HG03520 (cell line): ENCODE measurements around the gene CACNG4.

Experiments
- ATAC-seq: cut with Tn5 transposase; IDR thresholded peaks from one replicate; pipeline ENCODE4 v1.9.1; 2021; ENCODE audit warnings: mild to moderate bottlenecking, moderate library complexity; ENCODE audit not compliant: unreplicated experiment

CACNG4 gene

DNA sequence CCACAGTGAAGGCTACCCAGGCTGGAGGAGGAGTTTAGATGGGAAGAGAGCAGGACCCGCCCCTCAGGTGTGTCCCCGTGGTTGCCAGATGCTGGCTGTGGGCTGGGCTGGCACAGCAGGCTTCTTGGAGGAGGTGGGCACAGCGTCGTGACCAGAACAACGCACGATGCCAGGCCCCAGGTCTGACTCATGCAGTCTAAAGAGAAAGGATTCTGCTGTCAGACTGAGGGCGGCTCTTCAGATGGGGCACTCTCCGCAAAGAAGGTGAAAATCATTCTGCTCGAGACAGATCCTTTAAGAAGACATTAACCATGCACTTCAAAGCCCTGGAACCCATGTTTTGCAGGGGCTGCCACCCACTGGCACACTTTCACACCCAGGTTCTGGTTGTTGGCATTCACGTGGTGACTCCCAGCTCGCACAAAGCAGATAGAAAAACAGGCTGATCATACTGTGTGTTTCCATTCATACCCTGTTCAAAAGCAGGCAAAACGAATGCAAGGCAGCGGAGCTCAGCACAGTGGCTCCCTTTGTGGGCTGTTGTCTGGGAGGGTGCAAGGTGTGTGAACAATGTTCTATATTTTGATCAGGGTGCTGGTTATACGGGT, 19.0 kb downstream of the CACNG4 start:
- ATAC-seq, result no peak

DNA sequence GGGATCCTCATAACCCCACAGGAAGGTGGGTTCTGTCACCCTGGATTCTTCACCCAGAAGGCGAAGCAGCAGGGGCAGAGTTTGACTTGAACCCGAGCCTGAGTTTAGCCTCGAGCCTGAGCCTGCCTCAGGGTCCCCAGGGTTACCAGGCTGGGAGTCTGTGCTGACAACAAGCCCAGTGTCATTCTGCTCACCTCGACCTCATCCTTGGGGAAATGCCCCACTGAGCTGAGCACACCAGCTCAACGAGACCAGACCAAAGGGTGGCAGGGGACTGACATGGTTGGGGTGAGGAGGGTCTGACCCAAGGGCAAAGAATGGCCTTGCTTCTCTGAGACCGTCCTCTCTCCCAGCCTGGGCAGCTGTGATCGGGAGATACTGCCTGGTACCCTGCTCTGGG, 20.2 kb downstream of the CACNG4 start:
- no peak for ATAC-seq

DNA sequence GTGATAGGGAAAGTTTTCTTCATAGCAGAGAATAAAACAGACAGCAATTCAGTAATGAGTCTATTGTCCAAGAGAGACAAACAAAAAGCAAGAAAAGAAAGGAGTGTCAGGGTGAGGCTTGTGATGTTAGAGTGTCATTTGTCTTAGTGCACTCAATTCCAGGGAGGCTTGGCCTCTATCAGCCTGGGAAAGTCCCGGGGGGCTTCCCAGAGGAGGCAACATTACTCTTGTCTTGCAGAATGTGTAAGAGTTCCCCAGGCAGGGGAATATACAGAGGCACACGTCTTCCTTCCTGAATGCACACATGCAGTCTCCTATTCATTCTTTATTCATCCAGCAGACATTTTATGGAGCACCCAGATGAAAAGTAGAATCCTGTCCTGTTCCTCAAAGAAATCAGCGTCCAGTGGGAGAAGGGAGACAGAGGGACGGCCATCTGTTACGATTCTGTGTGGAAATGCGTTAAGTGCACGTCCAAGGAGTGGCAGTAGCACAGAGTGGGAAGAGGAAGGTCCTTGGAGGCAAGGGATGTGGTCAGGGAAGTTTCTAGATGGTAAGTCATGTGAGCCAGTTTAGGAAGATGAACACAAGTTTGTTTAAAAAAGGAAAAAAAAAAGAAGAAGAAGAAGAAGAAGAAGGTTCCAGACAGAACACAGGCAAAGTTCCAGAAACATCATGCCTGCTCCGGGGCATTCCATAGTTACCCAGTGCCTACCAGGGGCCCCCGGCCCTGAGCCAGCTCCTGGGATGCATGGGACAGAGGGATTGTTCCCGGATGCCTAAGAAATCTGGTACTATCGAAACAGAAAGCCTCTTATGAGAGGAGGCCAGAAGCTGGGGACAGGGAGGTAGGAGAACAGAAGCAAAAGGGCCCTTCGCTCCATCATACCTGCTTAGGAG, 21.1 kb downstream of the CACNG4 start:
- ATAC-seq, result no peak

DNA sequence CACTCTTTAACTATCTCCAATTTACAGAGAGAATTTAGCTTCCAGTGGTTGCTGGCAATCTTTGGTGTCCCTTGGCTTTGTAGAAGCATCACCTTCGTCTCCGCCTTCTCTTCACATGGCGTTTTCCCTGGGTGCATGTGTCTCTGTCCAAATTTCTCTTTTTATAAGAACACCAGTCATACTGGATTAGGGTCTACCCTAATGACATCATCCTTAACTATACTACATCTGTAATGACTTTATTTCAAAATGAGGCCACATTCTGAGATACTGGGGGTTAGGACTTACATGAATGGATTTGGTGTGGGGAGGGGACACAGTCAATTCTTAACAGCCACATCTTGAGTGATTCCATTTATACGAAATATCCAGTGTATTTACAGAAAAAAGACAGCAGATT, 22.2 kb downstream of the CACNG4 start:
- no peak for ATAC-seq

DNA sequence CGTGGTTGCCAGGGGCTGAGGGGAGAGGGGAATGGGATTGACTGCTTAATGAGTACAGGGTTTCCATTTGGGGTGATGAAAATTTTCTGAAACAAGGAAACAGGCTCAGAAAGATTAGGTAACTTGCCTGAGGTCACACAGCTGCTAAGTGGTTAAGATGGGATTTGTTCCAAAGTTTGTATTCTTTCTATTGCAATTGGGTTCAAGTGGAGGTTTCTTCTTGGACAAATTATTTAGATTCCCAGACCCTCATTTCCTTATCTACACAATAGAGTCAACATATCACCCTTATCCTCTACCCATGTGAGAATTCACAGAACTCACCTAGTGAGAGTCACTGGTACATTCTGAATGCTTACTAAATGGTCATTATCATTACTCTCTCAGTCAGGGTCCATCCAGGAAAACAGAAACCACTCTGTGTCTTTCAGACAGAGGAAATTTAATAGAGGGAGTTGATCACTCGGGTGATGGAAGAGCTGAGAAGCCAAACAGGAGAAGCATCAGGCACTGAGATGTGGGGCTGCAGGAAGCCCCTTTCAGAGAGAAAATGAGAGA, 22.6 kb downstream of the CACNG4 start:
- no peak for ATAC-seq

DNA sequence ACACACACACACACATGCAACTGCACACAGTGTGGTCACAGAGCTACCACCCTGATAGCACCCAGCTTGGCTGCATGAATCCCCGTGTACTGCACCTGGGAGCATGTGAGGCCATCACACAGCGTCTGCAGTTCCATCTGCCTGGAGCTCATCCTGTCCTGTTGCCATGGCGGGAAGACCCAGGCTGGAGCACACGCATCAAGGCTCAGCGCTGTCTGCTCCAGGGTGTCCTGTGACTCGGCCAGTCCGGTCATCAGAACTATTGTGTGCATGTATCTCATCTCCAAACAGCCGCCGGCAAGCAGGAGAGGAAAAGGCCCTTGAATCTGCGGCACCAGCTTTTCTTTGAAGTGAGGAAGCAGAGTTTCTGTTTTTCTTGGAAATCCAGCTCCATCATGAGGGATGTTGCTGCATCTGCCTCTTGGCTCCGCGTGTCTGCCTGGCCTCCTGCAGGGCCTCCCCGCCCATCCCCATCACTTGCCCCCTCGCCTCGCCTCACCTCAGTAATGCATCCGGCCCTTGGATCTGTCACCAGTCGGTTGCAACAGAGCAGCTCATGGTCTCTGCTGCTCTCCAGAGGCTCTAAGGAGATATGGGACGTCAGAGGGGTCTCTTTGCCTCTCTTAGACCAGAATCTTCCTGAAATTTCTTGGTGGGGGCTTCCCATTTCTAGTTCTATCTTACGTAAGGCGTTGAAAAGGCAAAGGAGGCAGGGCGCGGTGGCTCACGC, 23.7 kb downstream of the CACNG4 start:
- no peak for ATAC-seq

DNA sequence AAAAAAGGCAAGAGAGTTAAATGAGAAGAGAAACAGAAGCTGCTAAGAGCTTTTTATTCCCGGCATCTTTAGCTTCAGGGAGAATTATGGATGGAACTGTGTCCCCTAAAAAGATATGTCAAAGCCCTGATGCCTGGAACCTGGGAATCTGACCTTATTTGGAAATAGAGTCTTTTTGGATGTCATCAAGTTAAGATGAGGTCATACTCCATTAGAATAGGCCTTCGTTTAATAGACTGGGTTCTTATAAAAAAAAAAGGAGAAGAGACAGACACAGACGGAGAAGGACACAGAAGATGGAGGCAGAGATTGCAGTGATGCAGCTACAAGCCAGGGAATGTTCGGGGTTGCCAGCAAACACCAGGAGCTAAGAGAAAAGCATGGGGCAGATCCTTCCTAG, 24.6 kb downstream of the CACNG4 start:
- ATAC-seq, result no peak

DNA sequence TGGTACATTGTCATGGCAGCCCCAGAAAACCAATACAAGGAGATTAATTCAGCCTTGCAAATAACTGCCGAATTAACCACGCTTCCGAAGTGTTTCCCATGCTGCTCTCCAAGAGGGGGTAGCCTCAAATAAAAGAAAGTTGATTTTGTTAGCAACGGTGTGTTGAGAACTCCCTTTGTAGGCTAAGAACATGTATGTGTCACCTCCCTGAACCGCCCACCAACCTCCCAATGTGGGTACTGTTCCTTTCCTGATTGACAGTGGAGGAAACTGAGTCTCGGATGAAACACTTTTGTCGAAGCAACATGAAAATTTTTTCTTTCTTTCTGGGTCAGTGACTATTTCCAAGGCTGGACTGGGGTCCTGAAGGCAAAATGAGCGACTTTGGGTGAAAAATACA, 25.1 kb downstream of the CACNG4 start:
- no peak for ATAC-seq

DNA sequence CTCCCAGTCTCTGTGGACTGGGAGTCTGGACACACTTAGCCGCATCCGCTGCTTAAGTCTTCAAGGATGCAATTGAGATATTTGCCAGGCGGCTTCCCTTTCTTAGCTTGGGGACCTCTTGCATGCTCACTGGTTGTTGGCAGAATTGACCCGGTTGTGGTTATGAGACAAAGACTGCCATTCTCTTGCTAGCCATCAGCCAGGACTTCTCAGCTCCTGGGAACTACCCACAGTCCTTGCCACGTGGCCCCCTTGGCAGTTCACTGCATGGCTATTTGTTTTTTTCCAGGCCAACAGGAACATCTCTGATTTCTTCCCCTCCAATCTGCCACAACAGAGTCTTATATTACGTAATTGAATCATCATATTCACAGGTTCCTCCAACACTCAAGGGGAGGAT, 25.5 kb downstream of the CACNG4 start:
- ATAC-seq, result no peak

DNA sequence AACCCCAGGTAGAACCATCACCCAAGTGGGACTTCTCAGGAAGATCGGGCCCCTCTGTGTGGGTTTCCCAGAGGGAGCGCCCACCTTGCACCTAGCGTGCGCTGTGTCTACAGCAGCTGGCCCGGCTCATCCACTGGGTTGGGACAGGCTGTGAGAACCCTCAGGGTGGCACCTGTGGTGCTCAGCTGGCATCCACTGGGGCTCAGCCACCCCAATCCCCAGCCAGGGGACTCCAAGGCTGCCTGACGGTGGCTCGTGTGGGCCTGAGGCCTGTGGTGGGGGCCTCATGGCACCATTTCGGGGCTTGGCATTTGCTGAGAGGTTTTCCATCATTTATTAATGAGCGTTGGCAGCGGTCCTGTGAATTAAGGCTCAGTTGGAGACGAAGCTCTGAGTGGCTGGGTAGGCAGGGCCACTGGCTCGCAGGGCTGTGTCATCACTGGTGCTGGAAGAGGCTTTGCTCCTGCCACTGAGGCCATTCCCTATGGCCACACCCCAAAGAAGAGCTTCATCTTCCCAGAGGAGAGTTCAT, 28.5 kb downstream of the CACNG4 start:
- no peak for ATAC-seq

DNA sequence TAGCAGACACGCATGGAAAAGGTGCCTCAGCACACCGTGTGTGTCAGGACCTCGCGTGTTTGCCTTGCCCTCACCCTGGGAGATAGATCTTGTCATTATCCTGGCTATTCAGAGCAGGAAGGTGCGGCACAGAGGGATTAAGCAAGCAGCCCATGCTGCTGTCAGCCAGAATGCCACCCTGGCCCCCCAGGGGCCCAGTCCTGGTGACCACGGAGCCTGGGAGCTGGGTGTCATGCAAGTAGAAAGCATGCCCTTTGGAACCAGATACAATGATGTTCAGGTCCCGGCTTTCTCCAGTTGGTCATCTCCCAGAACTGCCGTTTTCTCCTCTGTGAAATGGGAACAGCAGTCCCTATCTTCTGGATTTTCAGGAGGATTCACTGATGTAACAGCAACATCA, 29.9 kb downstream of the CACNG4 start:
- ATAC-seq, result no peak

DNA sequence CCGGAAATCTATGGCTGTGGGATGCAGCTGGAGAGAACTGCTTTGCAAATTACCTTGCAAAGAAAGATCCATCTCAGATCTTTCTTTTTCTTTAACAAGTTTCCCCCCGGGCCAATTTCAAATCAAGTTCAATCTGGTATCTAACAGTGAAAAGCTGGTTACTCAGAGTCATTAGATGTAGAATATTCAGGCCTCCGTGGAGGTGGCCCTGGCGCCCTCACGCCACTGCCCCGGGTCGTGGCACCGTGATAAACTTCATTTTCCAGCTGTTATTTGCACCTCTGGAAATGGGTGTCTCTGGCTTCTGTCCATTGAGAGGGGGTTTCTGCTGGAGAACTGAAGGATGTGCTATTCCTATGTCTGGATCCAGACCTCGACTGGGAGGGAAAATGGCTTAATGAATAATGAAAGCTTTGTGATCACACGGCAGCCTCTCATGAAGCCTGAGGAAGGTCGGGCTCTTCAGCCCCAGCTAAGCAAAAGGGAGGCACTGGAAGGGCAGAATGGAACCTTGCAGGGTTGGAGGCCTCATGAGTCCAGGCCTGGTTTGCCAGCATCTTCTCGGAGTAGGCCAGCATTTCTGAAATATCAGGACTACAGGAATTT, 30.5 kb downstream of the CACNG4 start:
- no peak for ATAC-seq

DNA sequence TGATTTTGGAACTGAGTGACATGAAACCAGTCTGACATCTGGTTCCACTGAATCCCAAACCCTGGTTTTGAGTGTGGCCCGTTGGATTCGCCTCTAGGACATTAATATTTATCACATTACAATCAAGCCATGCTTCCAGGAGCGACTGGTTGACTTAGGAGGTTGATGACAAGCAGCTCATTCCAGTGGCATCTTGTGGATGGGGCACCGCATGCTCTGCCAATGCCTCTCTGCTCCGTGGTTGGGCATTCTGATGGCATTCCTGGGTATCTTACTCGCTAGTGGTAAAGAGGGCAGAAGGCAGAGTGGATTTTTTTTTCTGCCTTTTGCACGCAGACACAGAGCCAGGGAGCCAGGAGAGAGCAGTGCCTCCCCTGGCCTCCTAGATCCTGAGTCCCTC, 31.4 kb downstream of the CACNG4 start:
- no peak for ATAC-seq

DNA sequence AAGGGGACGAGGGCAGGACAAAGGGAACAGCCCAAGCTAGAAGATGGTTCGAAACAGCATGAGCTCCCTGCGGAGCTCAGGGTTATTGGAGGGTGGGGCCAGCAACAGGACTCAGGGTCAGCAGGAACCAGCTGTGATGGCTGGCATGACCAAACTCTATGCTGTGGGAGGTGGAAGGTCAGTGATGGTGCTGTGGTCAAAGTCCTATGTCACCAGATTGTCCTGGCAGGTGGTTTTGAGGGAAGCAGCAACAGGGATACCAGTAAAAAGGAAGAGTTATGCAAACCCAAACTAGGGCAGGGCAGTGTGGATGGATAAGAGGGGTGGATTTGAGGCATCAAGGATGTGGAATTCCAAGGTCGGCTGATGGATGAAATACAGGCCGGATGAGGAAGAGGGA, 32.4 kb downstream of the CACNG4 start:
- ATAC-seq, result no peak

DNA sequence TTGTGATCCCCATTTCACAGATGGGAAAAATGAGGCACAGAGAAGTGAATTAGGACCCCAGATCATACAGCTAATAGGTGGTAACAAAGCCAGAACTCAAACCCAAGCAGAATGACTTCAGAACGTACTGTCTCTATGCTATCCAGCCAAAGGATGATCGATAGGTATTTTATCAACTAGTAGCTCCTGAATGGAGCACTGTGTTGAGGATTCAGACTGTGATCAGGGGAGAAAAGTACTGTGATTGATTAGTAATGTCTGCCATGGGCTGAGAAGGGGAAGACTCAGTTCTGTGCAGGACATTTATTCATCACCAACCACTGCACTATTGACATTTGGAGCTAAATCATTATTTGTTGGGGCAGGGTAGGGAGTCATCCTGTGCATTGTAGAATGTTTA, 38.7 kb downstream of the CACNG4 start:
- no peak for ATAC-seq

DNA sequence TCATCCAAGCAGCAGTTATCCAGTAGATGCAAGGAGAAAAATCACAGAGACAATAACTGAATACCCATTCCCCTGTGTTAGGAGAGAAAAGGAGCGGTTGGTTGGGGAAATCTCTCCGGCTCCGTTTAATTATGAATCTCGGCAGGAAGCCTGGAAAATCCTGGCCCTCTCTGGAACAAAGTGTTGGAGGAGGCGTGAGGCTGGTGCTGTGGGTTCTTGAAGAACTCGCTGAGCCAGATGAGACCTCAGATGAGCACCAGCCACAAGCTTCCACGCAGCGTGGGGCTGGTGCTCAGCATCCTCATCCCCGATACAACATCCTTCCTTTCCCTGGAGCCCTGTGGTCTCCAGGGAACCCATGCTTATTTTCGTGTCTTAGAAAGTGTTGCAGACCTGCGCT, 39.7 kb downstream of the CACNG4 start:
- no peak for ATAC-seq

DNA sequence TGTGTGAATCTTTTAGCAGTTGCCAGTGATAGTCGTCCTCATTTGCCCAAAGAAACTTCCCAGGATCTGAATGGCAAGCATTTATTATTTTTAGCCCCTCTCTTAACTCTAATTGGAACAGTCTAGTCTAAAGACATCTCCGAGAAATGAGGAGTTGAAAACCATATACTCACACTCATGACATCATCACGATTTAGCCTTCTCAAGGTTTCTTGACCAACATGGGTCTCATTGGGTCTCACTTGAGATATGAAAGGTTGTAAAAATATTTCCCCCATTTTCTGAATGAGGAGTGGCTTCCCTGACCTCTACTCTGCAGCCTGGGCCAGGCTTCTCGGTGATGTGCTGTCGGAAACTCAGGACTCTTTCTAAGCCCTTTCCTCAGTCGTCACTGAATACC, 42.8 kb downstream of the CACNG4 start:
- no peak for ATAC-seq

DNA sequence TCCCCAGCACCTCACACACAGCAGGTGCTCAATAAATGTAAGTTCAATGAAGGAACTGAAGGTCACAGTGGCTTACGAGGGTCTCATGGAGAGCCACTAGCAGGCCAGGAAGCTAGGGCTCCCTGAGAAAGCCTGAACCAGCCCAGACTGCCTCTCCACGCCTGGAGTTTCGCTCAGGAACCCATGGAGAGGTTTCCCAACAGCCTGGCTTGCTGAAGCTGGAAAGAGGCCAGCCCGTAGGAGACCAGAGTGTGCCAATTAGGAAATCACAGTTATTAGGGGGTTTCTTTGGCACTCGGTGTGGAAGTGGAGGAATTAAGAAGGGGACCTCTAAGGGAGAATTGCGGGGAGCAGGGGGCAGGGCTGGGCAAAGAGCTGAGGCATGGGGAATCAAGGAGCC, 43.6 kb downstream of the CACNG4 start:
- ATAC-seq, result no peak

DNA sequence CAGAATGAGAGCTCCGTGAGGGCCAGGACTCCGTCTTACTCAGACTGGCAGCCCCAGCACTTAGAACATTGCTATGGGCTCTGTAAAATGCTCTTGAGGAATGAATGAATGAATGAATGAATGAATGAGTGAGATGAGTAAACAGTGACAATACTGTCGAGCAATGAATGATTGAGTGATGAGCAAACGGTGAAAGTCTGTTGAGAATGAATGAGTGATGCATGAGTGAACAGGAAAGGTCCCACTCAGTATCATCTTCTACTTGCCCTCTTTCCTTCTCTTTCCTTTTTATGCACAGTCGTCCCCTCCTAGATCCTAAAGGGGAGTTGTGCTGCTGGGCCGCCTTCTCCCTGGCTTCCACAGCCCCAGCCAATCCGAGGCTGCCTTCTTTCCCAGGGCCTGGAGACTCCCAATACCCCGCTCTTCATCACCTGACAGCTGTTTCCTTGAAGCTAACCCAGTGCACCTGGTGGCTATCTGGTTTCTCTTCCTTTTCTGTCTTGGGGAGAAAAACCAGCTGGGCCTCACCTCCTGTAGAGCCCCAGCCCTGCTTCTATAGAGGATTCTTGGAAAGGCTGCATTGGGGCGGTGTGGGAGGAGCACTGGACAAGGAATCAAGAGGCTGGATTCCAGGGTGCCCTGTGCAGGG, 47.1 kb downstream of the CACNG4 start:
- no peak for ATAC-seq

DNA sequence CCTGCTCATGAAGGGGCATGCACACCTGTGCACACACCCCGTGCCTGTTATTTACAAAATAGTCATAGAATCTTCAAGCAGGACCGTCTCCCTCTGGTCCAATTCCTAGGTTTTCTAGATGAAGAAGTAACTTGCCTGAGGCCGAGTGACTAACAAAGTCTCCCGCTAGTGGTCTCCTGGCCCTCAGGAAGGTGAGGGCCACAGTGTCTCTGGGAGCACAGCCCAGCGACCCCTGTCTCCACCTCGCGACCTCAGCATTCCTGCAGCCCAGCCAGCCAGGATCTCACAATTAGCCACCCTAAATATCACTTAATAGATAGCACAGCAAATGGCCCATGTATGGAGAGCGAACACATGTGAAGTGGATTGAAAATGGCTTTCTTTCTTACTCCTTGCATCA, 49.4 kb downstream of the CACNG4 start:
- no peak for ATAC-seq
